ENCODE measurements around the gene ITIH4.

DNA sequence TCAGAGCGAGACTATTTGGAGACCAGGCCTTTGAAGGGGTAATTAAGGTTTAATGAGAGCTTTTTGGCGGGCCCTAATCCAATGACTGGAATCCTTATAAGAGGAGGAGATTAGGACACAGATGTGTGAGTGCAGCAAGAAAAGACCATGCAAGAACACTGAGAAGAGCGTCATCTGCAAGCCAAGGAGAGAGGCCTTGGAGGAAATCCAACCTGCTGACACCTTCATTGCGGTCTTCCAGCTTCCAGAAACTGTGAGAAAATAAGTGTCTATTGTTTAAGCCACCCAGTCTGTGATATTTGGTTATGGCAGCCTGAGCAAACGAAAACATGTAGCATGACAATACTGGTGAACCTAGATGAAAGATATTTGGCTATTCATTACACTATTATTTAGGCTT is 27.4 kb upstream of the ITIH4 start:
- no peak for TF ChIP-seq POLR2A (IDR thresholded peaks at IDR 0.05)
- TF ChIP-seq, protein P1, sequence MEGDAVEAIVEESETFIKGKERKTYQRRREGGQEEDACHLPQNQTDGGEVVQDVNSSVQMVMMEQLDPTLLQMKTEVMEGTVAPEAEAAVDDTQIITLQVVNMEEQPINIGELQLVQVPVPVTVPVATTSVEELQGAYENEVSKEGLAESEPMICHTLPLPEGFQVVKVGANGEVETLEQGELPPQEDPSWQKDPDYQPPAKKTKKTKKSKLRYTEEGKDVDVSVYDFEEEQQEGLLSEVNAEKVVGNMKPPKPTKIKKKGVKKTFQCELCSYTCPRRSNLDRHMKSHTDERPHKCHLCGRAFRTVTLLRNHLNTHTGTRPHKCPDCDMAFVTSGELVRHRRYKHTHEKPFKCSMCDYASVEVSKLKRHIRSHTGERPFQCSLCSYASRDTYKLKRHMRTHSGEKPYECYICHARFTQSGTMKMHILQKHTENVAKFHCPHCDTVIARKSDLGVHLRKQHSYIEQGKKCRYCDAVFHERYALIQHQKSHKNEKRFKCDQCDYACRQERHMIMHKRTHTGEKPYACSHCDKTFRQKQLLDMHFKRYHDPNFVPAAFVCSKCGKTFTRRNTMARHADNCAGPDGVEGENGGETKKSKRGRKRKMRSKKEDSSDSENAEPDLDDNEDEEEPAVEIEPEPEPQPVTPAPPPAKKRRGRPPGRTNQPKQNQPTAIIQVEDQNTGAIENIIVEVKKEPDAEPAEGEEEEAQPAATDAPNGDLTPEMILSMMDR (IDR thresholded peaks at IDR 0.05): no peak
